T-helper 2 cell treated with Interferon-gamma antibody and Interleukin-4, amounts not matched to agents 5 μg/mL and 100 μg/mL, for 36 hours (primary cell): ENCODE results near the gene SBNO2.
"Not testable (repeated sequence)": the region's sequence is repeated elsewhere in the genome, so short reads cannot be mapped to it uniquely, and the experiment has no call there.

Experiments
- DNase-seq: peaks from one replicate; pipeline ENCODE4 v3.0.0; 2021; ENCODE audit warnings: low spot score
- H3K27ac Mint-ChIP-seq: one replicate; pipeline ENCODE4 v1.8.0; 2021; ENCODE audit warnings: mild to moderate bottlenecking, mixed read lengths
- H3K27me3 Mint-ChIP-seq: one replicate; pipeline ENCODE4 v1.8.0; 2021; ENCODE audit warnings: low read depth, mixed read lengths
- H3K36me3 Mint-ChIP-seq: one replicate; pipeline ENCODE4 v1.8.0; 2021; ENCODE audit warnings: low read depth, mixed read lengths
- H3K4me1 Mint-ChIP-seq: one replicate; pipeline ENCODE4 v1.8.0; 2021; ENCODE audit warnings: low read depth, mixed read lengths
- H3K4me3 Mint-ChIP-seq: one replicate; pipeline ENCODE4 v1.8.0; 2022; ENCODE audit warnings: mild to moderate bottlenecking, moderate library complexity, mixed read lengths
- H3K9me3 Mint-ChIP-seq: one replicate; pipeline ENCODE4 v1.8.0; 2021; ENCODE audit warnings: mixed read lengths

Gene SBNO2

DNA sequence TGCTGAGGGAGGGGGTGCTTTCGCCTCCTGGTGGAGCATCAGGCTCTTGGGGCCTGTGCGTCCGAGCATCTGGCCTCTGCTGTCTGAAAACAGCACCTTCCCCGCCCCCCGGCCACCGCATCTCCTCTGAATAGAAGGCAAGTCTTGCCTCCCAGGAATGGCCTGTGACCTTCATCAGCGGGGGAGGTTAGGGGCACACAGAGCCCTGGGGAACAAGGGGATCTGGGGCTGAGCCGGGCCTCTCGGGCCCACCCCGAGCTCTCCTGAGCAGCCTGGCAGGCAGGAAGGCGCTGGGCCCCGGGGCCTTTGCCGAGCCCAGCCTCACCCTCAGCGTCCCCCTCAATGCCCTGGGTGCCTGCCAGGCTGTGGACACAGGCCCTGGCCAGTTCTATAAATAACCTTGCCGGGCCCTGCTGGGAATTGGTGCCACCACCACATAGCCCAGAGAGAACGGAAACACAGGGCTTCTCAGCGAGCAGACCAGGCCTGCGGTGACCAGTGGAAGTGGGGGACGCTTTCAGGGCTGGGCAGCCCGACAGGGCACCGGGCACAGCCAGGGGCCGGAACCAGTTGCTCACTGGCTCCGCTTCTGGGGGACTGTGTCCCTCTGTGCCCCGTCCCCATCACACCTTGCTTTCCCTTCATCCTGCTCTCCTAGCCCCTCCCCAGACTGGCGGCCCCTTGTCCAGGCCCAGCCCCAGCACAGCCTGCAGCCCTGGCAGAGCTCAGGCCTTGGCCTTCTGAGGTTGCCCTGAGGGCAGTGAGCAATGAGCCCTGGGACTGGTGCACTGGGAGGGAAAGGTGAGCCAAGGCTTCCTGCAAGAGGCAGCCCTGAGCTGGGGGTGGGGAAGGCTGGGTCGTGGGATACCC lies 41.0 kb upstream of the SBNO2 start:
- H3K9me3 Mint-ChIP-seq = no peaks in the 10 kb centered on the region
- H3K4me3 Mint-ChIP-seq = no peak overlapping the region
- no peak overlapping the region for H3K27ac Mint-ChIP-seq
- H3K36me3 Mint-ChIP-seq = peaks cover 13% of the 10 kb centered on the region
- H3K27me3 Mint-ChIP-seq = no peaks in the 10 kb centered on the region
- peaks cover 25% of the 10 kb centered on the region for H3K4me1 Mint-ChIP-seq
- DNase-seq = no peak

DNA sequence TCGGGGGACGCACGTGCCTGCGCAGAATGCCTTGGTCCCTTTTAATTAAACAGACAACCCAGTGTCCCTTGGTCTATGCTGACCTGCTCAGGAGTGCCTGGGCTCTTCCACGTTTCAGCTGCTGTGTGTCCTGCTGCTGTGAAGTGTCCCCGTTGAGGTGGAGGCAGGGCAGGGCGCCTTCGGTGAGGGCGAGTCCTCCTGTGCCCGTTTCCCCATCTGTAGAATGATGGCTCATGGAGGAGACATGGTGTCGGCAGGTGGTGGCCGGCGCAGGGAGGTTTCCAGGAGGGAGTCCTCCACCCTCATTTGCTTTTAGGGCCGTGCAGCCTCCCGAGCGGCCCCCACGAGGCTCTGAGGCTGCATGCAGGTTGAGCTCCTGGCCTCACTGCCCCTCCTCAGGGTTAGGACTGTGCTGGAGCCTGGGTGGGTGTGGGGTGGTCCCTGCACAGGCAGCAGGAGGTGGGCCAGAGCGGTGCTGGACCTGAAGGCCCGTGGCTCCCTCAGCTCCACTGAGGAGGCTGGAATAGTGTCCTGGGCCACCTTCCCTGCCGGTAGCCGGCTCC lies 40.3 kb upstream of the SBNO2 start:
- Mint-ChIP-seq H3K36me3 (peaks cover 15% of the 10 kb centered on the region), H3K27me3 (no peaks in the 10 kb centered on the region), H3K9me3 (no peaks in the 10 kb centered on the region), H3K4me1 (peaks cover 28% of the 10 kb centered on the region), H3K4me3 (peak overlapping the region; percentile 83), H3K27ac (peak overlapping the region; percentile 96)
- DNase-seq = no peak

DNA sequence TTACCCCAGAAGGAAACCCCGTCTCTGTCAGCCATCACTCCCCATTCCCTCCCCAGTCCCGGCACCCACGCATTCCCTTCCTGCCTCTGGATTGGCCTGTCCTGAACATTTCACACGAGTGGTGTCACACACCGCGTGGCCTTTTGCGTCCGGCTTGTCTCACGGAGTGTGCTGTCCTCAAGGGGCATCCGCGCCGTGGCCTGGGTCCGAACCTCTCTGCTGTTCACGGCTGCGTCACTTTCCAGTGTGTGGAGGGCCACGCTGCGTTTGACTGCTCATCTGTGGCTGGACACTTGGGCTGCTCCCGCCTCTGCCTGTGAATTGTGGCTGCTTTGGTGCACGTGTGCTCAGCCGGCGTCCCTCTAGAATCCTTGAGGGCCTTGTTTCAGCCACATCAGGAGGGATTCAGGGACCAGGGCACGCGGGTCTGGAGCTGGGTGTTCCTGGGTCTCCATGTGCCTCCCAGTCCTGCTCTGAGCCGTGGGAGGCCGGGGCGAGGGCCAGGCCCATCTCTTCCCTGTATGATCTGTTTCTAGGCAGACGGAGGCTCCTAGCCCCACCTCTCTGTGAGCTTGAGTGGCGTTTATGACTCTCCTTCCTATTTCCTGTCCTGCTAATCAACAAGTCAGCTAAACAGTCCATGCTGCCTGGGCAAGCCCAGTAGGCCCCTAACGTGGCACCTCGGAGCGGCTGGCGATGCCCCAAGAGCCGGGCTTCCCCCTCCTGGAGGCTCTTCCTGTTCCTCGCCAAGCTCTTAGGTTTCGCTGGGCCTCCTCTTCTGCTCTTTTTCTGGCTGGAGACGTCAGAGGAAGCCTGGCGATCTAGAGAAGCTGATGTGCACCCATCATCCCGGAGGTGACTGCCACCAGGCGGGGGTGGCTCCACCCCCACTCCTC lies 39.6 kb upstream of the SBNO2 start:
- Mint-ChIP-seq H3K4me3 (peak overlapping the region; percentile 83), H3K27ac (peak overlapping the region; percentile 96), H3K27me3 (no peaks in the 10 kb centered on the region), H3K36me3 (peaks cover 15% of the 10 kb centered on the region), H3K9me3 (no peaks in the 10 kb centered on the region), H3K4me1 (peaks cover 28% of the 10 kb centered on the region)
- DNase-seq = peak; percentile 59

DNA sequence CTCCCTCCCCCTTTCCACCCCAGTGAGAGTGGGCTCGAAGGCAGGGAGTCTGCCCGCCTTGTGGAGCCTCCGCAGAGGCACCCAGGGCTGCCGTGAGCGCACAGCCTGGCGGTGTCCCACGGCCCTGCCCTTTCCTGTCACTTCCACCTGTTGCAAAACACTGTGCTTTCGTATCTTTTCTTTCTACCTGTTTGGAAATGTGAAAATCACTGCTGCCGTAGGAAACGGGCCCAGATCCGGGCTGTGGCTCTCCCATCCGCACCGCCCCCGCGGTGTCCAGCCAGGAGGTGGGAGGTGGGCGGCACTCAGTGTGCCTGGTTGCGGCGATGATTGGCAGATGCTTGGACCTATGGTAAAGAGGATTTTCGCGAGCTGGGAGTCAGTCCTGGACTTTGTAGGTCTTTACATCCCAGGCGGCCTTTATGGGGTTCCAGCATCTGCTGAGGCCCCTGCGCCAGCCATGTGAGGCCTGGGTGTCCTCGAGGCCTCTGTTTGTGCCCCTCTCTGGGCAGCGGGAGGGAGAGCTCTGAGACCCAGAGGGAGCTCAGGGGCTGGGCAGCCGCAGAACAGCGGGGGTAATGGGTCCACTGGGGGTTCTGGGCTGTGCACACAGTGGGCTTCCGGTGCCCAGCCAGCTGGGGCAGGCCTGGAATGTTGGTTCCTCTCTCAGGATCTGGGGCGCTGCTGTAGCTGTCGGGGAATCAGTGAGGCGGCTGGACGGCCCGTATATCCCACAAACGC lies 37.6 kb upstream of the SBNO2 start:
- peak overlapping the region; percentile 46 for H3K4me3 Mint-ChIP-seq
- peaks cover 37% of the 10 kb centered on the region for H3K4me1 Mint-ChIP-seq
- H3K36me3 Mint-ChIP-seq = peaks cover 29% of the 10 kb centered on the region
- no peak for DNase-seq
- H3K27me3 Mint-ChIP-seq = no peaks in the 10 kb centered on the region
- H3K9me3 Mint-ChIP-seq = no peaks in the 10 kb centered on the region
- peak overlapping the region; percentile 41 for H3K27ac Mint-ChIP-seq

DNA sequence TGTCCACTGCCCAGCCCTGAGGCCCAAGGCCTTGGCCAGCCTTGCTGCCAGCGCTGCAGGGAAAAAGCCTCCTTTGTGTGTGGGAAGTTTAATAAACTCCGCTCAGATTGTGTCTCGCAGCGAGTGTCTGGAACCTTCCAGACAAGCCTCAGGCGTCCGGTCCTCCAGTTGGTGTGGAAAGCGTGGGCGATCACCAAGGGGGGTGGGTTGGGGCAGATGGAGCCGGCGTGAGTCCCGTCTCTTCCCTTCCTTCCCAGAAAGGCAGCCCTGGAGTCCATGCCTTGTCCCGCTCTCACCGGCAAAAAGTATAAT lies 36.1 kb upstream of the SBNO2 start:
- no peaks in the 10 kb centered on the region for H3K27me3 Mint-ChIP-seq
- no peak for DNase-seq
- no peaks in the 10 kb centered on the region for H3K9me3 Mint-ChIP-seq
- H3K4me1 Mint-ChIP-seq = peaks cover 36% of the 10 kb centered on the region
- peak overlapping the region; percentile 20 for H3K27ac Mint-ChIP-seq
- H3K36me3 Mint-ChIP-seq = peaks cover 30% of the 10 kb centered on the region
- H3K4me3 Mint-ChIP-seq = no peak overlapping the region

DNA sequence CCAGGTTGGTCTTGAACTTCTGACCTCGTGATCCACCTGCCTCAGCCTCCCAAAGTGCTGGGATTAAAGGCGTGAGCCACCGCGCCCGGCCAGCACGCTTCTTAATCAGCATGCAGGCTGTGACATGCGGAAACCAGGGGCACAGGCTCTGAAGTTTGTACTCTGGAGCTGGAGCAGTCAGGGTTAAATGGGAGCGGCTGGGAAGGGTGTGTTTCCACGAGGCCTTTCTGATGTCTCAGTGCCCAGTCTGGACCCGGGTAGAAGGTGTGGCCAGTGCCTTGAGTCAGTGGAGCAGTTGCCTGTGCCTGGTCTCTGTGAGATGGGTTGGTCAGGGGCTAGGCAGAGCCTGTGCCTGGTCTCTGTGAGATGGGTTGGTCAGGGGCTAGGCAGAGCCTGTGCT lies 34.8 kb upstream of the SBNO2 start:
- DNase-seq, H3K9me3 Mint-ChIP-seq, H3K27ac Mint-ChIP-seq, H3K27me3 Mint-ChIP-seq: not testable (repeated sequence)
- H3K4me3 Mint-ChIP-seq = peak overlapping the region; percentile 38
- H3K36me3 Mint-ChIP-seq = peaks cover 27% of the 10 kb centered on the region
- H3K4me1 Mint-ChIP-seq = peaks cover 35% of the 10 kb centered on the region

DNA sequence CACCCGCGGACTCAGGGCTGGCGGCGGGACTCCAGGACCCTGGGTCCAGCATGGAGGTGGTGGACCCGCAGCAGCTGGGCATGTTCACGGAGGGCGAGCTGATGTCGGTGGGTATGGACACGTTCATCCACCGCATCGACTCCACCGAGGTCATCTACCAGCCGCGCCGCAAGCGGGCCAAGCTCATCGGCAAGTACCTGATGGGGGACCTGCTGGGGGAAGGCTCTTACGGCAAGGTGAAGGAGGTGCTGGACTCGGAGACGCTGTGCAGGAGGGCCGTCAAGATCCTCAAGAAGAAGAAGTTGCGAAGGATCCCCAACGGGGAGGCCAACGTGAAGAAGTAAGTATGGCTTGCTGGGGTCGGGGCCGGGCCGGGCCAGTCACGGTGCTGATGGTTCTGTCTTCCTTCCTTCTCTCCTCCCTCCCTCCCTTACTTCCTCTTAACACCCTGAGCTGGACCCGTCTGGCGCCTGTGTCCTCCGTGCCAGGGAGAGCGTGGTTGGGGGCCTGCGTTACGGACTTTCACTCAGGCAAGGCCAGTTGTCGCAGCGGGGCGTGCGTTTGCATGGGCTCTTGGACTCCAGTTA lies 32.9 kb upstream of the SBNO2 start:
- DNase-seq = peak; percentile 25
- Mint-ChIP-seq H3K4me1 (peaks cover 35% of the 10 kb centered on the region), H3K9me3 (no peaks in the 10 kb centered on the region), H3K4me3 (peak overlapping the region; percentile 93), H3K27ac (peak overlapping the region; percentile 83), H3K27me3 (no peaks in the 10 kb centered on the region), H3K36me3 (peaks cover 22% of the 10 kb centered on the region)

DNA sequence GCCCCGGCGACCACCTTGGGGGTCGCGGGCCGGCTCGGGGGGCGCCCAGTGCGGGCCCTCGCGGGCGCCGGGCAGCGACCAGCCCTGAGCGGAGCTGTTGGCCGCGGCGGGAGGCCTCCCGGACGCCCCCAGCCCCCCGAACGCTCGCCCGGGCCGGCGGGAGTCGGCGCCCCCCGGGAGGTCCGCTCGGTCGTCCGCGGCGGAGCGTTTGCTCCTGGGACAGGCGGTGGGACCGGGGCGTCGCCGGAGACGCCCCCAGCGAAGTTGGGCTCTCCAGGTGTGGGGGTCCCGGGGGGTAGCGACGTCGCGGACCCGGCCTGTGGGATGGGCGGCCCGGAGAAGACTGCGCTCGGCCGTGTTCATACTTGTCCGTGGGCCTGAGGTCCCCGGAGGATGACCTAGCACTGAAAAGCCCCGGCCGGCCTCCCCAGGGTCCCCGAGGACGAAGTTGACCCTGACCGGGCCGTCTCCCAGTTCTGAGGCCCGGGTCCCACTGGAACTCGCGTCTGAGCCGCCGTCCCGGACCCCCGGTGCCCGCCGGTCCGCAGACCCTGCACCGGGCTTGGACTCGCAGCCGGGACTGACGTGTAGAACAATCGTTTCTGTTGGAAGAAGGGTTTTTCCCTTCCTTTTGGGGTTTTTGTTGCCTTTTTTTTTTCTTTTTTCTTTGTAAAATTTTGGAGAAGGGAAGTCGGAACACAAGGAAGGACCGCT lies 32.2 kb upstream of the SBNO2 start:
- peak overlapping the region; percentile 83 for H3K27ac Mint-ChIP-seq
- peaks cover 18% of the 10 kb centered on the region for H3K36me3 Mint-ChIP-seq
- no peak for DNase-seq
- peak overlapping the region; percentile 93 for H3K4me3 Mint-ChIP-seq
- H3K4me1 Mint-ChIP-seq = peaks cover 31% of the 10 kb centered on the region
- H3K9me3 Mint-ChIP-seq = no peaks in the 10 kb centered on the region
- no peaks in the 10 kb centered on the region for H3K27me3 Mint-ChIP-seq

DNA sequence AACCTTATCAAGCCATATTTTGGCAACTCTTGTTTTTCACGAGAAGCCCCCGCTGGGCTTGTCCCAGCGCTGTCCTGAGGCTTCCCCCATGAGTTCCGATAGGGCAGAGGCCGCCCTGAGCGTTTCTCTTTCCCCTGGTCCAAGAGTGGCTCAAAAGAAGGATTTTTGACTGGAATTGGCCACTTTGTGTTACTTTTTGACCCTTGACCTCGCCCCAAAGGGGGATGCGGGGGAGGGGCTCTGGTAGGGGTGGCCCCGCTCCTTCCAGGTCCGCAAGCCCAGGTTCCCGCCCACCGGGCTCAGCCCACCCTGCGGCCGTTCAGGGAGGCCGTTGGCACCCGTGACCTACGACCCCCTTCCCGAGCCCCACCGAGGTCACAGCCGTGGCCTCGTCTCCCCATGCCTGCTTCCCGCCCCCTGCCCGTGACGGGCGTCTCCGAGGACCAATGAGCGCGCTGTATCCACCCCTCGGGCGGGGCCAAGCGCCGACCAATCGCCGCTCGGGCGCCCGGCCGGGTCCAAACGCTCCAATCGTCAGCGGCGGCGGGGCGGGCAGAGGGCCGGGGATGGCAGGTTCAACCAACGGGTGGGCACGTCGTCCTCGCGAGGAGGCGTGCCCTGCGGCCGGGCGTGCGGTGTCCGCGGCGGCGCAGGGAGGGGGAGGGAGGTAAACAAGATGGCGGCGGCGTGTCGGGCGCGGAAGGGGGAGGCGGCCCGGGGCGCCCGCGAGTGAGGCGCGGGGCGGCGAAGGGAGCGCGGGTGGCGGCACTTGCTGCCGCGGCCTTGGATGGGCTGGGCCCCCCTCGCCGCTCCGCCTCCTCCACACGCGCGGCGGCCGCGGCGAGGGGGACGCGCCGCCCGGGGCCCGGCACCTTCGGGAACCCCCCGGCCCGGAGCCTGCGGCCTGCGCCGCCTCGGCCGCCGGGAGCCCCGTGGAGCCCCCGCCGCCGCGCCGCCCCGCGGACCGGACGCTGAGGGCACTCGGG lies 31.3 kb upstream of the SBNO2 start, which contains the start of gene STK11:
Gene STK11 (plus strand): TSS at position 665 of the 986 bp plus-strand sequence. CDS start 1,136 bp downstream, outside the sequence.
- Mint-ChIP-seq H3K4me1 (peaks cover 29% of the 10 kb centered on the region), H3K9me3 (no peaks in the 10 kb centered on the region), H3K4me3 (peak within 1 kb of the TSS; percentile 93), H3K27me3 (no peaks in the 10 kb centered on the region), H3K36me3 (peaks cover 18% of the 10 kb centered on the region), H3K27ac (peak within 1 kb of the TSS; percentile 83)
- DNase-seq = peak; percentile 100

DNA sequence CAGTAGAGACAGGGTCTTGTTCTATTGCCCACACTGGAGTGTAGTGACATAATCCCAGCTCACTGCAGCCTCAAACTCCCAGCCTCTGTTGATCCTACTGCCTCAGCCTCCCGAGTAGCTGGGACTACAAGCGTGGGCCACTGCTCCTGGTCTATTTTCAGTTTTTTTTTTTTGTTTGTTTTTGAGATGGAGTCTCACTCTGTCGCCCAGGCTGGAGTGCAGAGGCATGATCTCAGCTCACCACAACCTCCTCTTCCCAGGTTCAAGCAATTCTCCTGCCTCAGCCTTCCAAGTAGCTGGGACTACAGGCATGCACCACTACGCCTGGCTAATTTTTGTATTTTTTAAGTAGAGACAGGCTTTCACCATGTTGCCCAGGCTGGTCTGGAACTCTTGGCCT lies 26.5 kb upstream of the SBNO2 start:
- DNase-seq, H3K4me3 Mint-ChIP-seq, H3K36me3 Mint-ChIP-seq, H3K9me3 Mint-ChIP-seq, H3K27ac Mint-ChIP-seq, H3K27me3 Mint-ChIP-seq: not testable (repeated sequence)
- H3K4me1 Mint-ChIP-seq = peaks cover 13% of the 10 kb centered on the region

DNA sequence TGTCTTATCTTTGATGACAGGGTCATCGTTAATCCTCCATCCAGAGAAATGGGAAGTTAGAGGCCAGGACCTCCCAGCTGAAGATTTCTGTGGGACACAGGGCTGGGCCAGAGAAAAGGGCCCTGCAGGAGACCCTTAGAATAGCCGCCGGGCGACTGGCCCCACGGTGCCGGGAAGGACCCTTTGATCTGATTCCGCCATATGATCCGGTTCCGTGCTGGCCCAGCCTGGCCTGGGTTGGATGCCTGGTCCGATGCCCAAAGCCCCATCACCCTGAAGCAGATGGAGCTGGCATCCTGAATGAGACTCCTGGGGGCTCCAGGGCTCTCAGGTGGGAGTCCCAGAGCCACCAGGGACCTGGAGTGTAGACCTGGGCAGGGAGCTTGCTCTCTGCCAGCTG lies 25.5 kb upstream of the SBNO2 start:
- H3K36me3 Mint-ChIP-seq = no peaks in the 10 kb centered on the region
- no peak overlapping the region for H3K27ac Mint-ChIP-seq
- peaks cover 13% of the 10 kb centered on the region for H3K4me1 Mint-ChIP-seq
- no peaks in the 10 kb centered on the region for H3K9me3 Mint-ChIP-seq
- no peak overlapping the region for H3K4me3 Mint-ChIP-seq
- no peak for DNase-seq
- no peaks in the 10 kb centered on the region for H3K27me3 Mint-ChIP-seq

DNA sequence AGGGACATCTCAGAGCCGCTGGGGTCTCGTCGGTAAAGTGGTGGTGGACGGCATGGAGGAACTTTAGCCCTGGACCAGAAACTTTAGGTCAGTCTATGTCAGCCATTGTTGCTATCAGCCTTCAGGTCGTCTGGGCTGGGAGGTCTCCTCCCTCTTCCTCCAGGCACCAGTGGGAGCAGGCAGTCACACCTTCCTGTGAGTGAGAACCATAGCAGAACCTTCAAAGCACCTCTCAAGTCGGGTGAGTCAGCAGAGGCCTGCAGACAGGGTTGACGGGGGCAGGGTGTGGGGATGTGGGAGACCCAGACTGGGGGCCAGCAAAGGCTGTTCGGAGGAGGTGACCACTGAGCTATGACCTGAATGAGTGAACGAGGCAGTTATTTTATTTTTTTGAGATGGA lies 15.4 kb upstream of the SBNO2 start:
- Mint-ChIP-seq H3K4me1 (peaks cover 21% of the 10 kb centered on the region), H3K27ac (no peak overlapping the region), H3K36me3 (no peaks in the 10 kb centered on the region), H3K9me3 (no peaks in the 10 kb centered on the region), H3K27me3 (no peaks in the 10 kb centered on the region), H3K4me3 (no peak overlapping the region)
- peak; percentile 61 for DNase-seq
